GM18502 (cell line): ENCODE data around the gene RPS6KA2.
"Not testable (repeated sequence)": the region's sequence is repeated elsewhere in the genome, so short reads cannot be mapped to it uniquely, and the experiment has no call there.

ENCODE experiments used
- ATAC-seq: cut with Tn5 transposase; IDR thresholded peaks from one replicate; pipeline ENCODE4 v1.9.1; 2021; ENCODE audit warnings: mild to moderate bottlenecking; ENCODE audit not compliant: unreplicated experiment, poor library complexity

RPS6KA2 gene

GRCh38 chr6:166539543-166539942, 87.5 kb downstream of the RPS6KA2 start:
- no peak for ATAC-seq

GRCh38 chr6:166539011-166539385, 88.1 kb downstream of the RPS6KA2 start:
- ATAC-seq, result not testable (repeated sequence)

GRCh38 chr6:166538297-166539010, 88.6 kb downstream of the RPS6KA2 start:
- no peak for ATAC-seq

GRCh38 chr6:166534658-166535406, 92.2 kb downstream of the RPS6KA2 start:
- no peak for ATAC-seq

GRCh38 chr6:166533205-166533824, 93.7 kb downstream of the RPS6KA2 start:
- no peak for ATAC-seq

- no peak for ATAC-seq
These were observed 94.7 kb downstream of the RPS6KA2 start for GRCh38 chr6:166532302-166532701.

- no peak for ATAC-seq
These were observed 96.6 kb downstream of the RPS6KA2 start for GRCh38 chr6:166530211-166531095.

GRCh38 chr6:166529586-166529985, 97.5 kb downstream of the RPS6KA2 start:
- ATAC-seq, result no peak

GRCh38 chr6:166529058-166529457, 98.0 kb downstream of the RPS6KA2 start:
- ATAC-seq, result not testable (repeated sequence)

- no peak for ATAC-seq
These were observed 99.2 kb downstream of the RPS6KA2 start for GRCh38 chr6:166527849-166528248.

GRCh38 chr6:166526937-166527336, 100.1 kb downstream of the RPS6KA2 start:
- ATAC-seq, result no peak

- no peak for ATAC-seq
These were observed 101.5 kb downstream of the RPS6KA2 start for GRCh38 chr6:166525567-166525966.

GRCh38 chr6:166523782-166524559, 103.1 kb downstream of the RPS6KA2 start:
- ATAC-seq, result no peak

- ATAC-seq, result no peak
These were observed 105.9 kb downstream of the RPS6KA2 start for GRCh38 chr6:166520905-166521834.

GRCh38 chr6:166516251-166516884, 110.7 kb downstream of the RPS6KA2 start:
- ATAC-seq, result no peak

GRCh38 chr6:166515072-166515810, 111.8 kb downstream of the RPS6KA2 start:
- ATAC-seq, result no peak

GRCh38 chr6:166514196-166514595, 112.9 kb downstream of the RPS6KA2 start:
- ATAC-seq, result no peak
